Vagina (tissue), 2 donors: ENCODE measurements around the gene FLNA. TPM values are rescaled to one million over a fixed set of nuclear protein-coding genes. Genes with fewer than 3 reads are reported as not detected.
A peak's percentile ranks its signal among the peaks of the same experiment; 100 is the strongest.
"Not testable (repeated sequence)": the region's sequence is repeated elsewhere in the genome, so short reads cannot be mapped to it uniquely, and the experiment has no call there.

Experiments
- DNase-seq, 2 donors: peaks; one replicate each; pipeline ENCODE4 v3.0.0-alpha.2; 2017; ENCODE audit errors: extremely low spot score in 2 of 2
- H3K27ac ChIP-seq: fragments of 200-600 bp; sonication (generic); one replicate; pipeline ENCODE4 v1.5.1; 2019
- H3K27me3 ChIP-seq: fragments of 200-600 bp; sonication (generic); one replicate; pipeline ENCODE4 v1.5.1; 2019
- H3K36me3 ChIP-seq, 2 donors: fragments of 200-600 bp; sonication (generic); one replicate each; pipeline ENCODE4 v1.5.1; 2017 to 2019
- H3K4me1 ChIP-seq: fragments of 200-600 bp; sonication (generic); one replicate; pipeline ENCODE4 v1.5.1; 2019
- H3K4me3 ChIP-seq, 2 donors: fragments of 200-600 bp; sonication (generic); 1 replicate in 1 of 2; 2 replicates in 1 of 2; pipeline ENCODE4 v1.5.1; 2016 to 2019
- H3K9me3 ChIP-seq: fragments of 200-600 bp; sonication (generic); one replicate; pipeline ENCODE4 v1.5.1; 2019
- POLR2A ChIP-seq, 2 donors: fragments of 450-650 bp; IDR thresholded peaks; one replicate each; pipeline ENCODE4 v1.6.1; 2017; ENCODE audit warnings: antibody characterized with exemption in 2 of 2, mild to moderate bottlenecking in 2 of 2, moderate library complexity in 2 of 2
- POLR2AphosphoS5 ChIP-seq, 2 donors: sonication (generic); formaldehyde crosslinking; IDR thresholded peaks; one replicate each; pipeline ENCODE4 v1.9.0; 2017; ENCODE audit warnings: antibody characterized with exemption in 2 of 2, mild to moderate bottlenecking in 2 of 2, low read depth in 1 of 2; ENCODE audit not compliant: insufficient read depth in 1 of 2
- intact Hi-C: fragments of 100-400 bp; cut with DNase I; formaldehyde crosslinking; loops from one replicate; pipeline ENCODE4 v1.15.1; 2023
- total RNA-seq: library from RNA; depleted of rRNA; stranded (reverse); fragments of >200 nt; gene quantifications from one replicate; pipeline ENCODE4 v1.2.3, GENCODE V29; 2016
- TF ChIP-seq, protein P1 (sequence below), 3 experiments: fragments of 450-650 bp in 2 of 3; fragments of 200-600 bp in 1 of 3; sonication (generic) in 1 of 3; IDR thresholded peaks; one replicate each; pipeline ENCODE4 v1.5.1; 2017 to 2019; ENCODE audit warnings: antibody characterized with exemption in 3 of 3, mild to moderate bottlenecking in 2 of 3, moderate library complexity in 2 of 3

Gene FLNA
- total RNA-seq, 1 donor from 2014 or later: 1,247 TPM

DNA sequence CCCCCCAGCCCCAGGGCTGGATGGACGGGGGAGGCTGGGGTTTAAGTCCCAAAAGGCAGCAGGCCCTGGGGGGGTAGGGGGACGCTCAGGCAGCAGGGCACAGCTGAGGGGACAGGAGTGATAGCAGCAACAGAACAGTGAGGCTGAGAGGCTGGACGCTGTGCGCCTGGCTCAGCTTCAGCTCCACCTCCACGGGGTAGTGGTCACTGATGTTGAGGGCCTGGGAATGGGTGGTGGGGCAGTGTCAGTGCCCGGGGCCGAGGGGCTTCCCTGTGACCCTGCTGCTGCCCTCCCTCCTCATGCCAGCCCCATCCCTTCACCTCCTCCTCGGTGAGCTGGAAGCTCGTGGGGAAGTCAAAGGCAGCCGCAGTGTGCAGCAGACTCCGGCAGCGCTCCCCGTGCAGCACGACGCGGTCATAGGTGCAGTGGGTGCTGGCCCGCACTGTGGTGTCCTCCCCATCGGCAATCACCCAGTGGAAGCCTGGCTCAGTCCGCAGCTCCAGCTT lies 28.2 kb upstream of the FLNA start:
- no peak for TF ChIP-seq POLR2AphosphoS5 (IDR thresholded peaks at IDR 0.05; ENCODE audit: insufficient read depth in 1 of 2, low read depth in 1 of 2)
- TF ChIP-seq POLR2A (IDR thresholded peaks at IDR 0.05): no peak
- TF ChIP-seq, protein P1, sequence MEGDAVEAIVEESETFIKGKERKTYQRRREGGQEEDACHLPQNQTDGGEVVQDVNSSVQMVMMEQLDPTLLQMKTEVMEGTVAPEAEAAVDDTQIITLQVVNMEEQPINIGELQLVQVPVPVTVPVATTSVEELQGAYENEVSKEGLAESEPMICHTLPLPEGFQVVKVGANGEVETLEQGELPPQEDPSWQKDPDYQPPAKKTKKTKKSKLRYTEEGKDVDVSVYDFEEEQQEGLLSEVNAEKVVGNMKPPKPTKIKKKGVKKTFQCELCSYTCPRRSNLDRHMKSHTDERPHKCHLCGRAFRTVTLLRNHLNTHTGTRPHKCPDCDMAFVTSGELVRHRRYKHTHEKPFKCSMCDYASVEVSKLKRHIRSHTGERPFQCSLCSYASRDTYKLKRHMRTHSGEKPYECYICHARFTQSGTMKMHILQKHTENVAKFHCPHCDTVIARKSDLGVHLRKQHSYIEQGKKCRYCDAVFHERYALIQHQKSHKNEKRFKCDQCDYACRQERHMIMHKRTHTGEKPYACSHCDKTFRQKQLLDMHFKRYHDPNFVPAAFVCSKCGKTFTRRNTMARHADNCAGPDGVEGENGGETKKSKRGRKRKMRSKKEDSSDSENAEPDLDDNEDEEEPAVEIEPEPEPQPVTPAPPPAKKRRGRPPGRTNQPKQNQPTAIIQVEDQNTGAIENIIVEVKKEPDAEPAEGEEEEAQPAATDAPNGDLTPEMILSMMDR (IDR thresholded peaks at IDR 0.05): no peak

DNA sequence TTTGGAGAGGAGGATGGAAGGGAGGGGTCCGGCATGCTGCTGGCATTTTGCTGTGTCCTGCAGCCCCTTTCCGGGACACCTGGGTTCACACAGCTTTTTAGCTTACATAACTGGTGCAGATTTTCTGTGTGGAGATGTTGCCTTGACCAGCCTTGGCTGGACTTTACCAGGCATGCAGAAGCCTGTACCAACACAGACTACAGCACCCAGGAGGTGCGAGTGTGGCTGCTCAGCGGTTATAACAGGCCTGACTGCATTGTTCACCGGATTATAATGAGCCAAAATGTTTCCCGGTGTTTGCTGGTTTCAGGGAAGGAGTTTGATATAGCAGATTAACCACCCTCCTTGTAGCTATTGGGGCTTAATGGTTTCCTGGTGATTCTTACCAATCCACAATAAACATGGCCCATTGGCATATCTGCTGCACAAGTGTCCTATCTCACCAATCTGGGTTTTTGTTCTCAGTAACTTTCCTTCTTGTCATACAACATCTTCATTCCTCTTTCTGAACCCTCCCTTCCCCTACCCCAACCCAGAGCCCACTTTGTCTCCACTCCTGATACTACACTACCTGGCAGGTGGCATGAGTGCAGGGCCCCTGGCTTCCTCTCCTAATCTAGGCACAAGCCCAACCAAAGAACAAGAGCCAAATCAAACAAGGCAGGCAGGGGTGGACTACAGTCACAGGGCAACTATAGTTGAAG lies 27.6 kb upstream of the FLNA start:
- TF ChIP-seq POLR2AphosphoS5 (IDR thresholded peaks at IDR 0.05; ENCODE audit: insufficient read depth in 1 of 2, low read depth in 1 of 2): no peak
- TF ChIP-seq, protein P1 (IDR thresholded peaks at IDR 0.05): no peak
- no peak for TF ChIP-seq POLR2A (IDR thresholded peaks at IDR 0.05)
- H3K27ac ChIP-seq: no peak overlapping the region
- H3K4me1 ChIP-seq: peaks cover 21% of the 10 kb centered on the region
- no peak overlapping the region for H3K4me3 ChIP-seq
- H3K9me3 ChIP-seq: no peaks in the 10 kb centered on the region
- H3K36me3 ChIP-seq: peaks cover 0 to 20% of the 10 kb centered on the region in 2 donors
- DNase-seq: no peak
- intact Hi-C loops: no loop called here
- H3K27me3 ChIP-seq: no peaks in the 10 kb centered on the region

More for the DNA sequence above, 28.2 kb upstream of the FLNA start:
- H3K36me3 ChIP-seq: peaks cover 0 to 20% of the 10 kb centered on the region in 2 donors
- no peak for DNase-seq
- H3K4me1 ChIP-seq: peaks cover 21% of the 10 kb centered on the region
- H3K27ac ChIP-seq: no peak overlapping the region
- H3K4me3 ChIP-seq: no peak overlapping the region
- intact Hi-C loops: no loop called here
- no peaks in the 10 kb centered on the region for H3K9me3 ChIP-seq
- H3K27me3 ChIP-seq: no peaks in the 10 kb centered on the region

DNA sequence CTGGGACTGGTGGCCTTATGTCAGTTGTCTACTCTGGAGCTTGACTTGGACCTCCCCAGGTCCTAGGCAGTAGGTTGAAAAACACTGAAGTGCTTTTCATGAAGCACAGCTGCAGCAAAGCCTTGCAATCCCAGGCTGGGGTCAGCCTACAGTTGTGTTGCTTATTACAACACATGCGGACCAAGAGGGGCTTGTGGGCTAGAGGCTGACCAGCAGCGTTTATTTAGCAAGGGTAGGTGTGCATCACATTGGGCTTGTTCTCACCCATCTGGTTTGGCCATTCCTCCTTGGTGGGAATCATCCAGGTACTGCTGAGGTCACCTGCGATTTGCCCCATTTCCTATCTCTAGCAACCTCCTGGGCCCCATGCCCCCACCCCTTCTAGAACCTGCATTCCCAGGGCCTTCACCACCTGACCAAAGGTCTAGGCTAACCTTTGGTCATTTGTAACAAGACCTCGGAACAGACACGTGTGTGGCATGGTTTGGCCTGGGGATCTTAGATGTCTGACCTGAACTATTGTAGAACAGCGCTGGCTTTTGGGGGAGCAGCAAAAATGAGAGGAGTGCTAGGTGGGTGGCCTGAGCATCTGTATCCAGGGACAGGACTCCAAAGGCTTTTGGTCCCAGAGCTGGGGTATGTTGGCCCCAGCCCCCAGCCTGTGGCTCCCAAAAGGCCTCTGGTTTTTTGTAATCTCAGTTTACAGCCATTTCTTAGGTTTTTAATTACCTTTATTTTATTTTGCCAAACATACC lies 26.8 kb upstream of the FLNA start:
- H3K4me3 ChIP-seq: no peak overlapping the region
- intact Hi-C loops: no loop called here
- peaks cover 21% of the 10 kb centered on the region for H3K4me1 ChIP-seq
- H3K36me3 ChIP-seq: peaks cover 0 to 20% of the 10 kb centered on the region in 2 donors
- H3K27ac ChIP-seq: no peak overlapping the region
- H3K9me3 ChIP-seq: no peaks in the 10 kb centered on the region
- no peak for DNase-seq
- no peaks in the 10 kb centered on the region for H3K27me3 ChIP-seq
- no peak for TF ChIP-seq POLR2A (IDR thresholded peaks at IDR 0.05)
- no peak for TF ChIP-seq POLR2AphosphoS5 (IDR thresholded peaks at IDR 0.05; ENCODE audit: insufficient read depth in 1 of 2, low read depth in 1 of 2)
- TF ChIP-seq, protein P1 (IDR thresholded peaks at IDR 0.05): no peak

DNA sequence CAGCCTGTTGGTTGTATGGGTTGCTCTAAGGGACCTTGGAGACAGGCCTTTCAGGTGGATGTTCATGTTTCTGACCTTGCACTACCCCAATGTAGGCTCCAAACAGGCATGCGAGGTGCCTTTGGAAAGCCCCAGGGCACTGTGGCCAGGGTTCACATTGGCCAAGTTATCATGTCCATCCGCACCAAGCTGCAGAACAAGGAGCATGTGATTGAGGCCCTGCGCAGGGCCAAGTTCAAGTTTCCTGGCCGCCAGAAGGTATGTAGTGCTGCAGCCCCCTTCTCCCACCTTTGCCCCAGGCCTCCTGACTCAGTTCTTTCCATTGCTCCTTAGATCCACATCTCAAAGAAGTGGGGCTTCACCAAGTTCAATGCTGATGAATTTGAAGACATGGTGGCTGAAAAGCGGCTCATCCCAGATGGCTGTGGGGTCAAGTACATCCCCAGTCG lies 26.0 kb upstream of the FLNA start:
- H3K4me3 ChIP-seq, DNase-seq, H3K27me3 ChIP-seq, H3K27ac ChIP-seq, intact Hi-C loops, H3K9me3 ChIP-seq: not testable (repeated sequence)
- peaks cover 0 to 20% of the 10 kb centered on the region in 2 donors for H3K36me3 ChIP-seq
- peaks cover 21% of the 10 kb centered on the region for H3K4me1 ChIP-seq

DNA sequence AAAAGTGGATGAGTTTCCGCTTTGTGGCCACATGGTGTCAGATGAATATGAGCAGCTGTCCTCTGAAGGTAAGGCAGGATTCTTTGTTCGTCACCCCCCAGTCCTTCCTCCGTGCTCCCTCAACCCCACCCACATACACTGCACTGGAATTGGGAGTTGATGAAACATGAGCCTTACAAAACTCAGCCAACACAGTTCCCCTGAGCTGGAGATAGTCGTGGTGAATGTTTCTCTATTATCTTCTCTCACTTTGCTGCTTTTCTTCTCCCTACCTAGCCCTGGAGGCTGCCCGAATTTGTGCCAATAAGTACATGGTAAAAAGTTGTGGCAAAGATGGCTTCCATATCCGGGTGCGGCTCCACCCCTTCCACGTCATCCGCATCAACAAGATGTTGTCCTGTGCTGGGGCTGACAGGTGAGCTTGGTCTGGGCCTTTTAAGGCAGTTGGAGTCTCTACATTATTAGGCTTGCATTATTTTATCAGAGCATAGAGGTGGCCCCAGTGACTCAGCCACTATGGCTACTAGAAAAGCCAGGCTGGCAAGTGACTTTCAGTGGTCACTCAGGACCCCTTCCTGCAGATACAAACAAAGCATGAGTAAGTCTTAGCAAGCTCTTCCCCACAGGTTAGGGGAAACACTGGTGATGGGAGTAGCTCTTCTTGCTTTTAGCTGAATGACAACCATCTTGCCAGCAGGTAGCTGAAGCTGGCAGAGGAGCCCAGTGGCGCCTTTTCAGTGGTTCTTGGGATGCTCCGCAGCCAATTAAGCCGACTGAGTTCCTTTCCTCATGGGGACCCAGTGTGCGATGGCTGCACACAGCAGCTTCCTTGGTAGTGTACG lies 25.3 kb upstream of the FLNA start:
- H3K9me3 ChIP-seq: no peaks in the 10 kb centered on the region
- no peak for DNase-seq
- TF ChIP-seq POLR2A (IDR thresholded peaks at IDR 0.05) (no peak), POLR2AphosphoS5 (IDR thresholded peaks at IDR 0.05; ENCODE audit: insufficient read depth in 1 of 2, low read depth in 1 of 2) (no peak)
- TF ChIP-seq, protein P1 (IDR thresholded peaks at IDR 0.05): no peak
- H3K27me3 ChIP-seq: no peaks in the 10 kb centered on the region
- H3K4me3 ChIP-seq: peak overlapping the region; percentile 65 to 69
- intact Hi-C loops: loop anchor here (5.0 kb wide), 1 partner anchor 133 kb away; no protein-coding TSS in a partner anchor
- H3K36me3 ChIP-seq: peaks cover 0 to 20% of the 10 kb centered on the region in 2 donors
- H3K27ac ChIP-seq: peak overlapping the region; percentile 88
- H3K4me1 ChIP-seq: peaks cover 21% of the 10 kb centered on the region
